ENCODE data around the gene CAMSAP2.

The CAMSAP2 gene

GRCh38 chr1:200850554-200850953 is 111.9 kb downstream of the CAMSAP2 start:
- no peak for DNase-seq (ENCODE audit: low read depth)

GRCh38 chr1:200856716-200857357 is 118.1 kb downstream of the CAMSAP2 start:
- DNase-seq (ENCODE audit: low read depth), result no peak

GRCh38 chr1:200857804-200858203 is 119.1 kb downstream of the CAMSAP2 start:
- no peak for DNase-seq (ENCODE audit: low read depth)

DNA sequence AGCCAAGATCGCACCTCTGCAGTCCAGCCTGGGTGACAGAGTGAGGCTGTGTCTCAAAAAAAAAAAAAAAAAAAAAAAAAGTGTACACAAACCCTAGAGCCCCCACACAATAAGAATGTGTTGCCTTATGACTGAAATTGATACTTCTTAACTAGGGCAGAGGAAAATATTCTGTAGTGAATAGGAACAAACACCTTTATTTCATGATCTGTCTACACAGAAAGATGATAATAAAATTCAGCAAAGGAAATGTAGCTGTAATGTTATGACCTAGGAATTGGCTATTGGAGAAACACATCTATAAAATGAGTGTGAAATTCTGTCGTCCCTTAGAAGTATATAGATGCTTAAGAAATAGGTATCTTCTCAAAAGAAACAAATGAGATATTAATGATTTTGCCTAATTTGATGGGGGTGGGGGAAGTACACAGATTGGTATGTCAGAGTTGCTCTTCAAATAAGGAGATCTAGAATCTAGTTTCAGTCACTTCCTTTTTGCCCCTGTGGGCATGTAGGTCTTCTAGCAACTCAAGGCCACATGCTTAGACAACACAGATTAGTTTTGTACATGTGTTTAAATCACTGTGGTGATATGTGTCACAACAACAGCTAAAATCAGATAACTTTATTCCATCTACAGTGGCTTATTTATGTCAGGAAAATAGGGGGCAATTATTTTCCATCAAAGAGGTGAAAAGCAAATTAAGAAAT is 123.4 kb downstream of the CAMSAP2 start:
- DNase-seq (ENCODE audit: low read depth), result no peak

DNA sequence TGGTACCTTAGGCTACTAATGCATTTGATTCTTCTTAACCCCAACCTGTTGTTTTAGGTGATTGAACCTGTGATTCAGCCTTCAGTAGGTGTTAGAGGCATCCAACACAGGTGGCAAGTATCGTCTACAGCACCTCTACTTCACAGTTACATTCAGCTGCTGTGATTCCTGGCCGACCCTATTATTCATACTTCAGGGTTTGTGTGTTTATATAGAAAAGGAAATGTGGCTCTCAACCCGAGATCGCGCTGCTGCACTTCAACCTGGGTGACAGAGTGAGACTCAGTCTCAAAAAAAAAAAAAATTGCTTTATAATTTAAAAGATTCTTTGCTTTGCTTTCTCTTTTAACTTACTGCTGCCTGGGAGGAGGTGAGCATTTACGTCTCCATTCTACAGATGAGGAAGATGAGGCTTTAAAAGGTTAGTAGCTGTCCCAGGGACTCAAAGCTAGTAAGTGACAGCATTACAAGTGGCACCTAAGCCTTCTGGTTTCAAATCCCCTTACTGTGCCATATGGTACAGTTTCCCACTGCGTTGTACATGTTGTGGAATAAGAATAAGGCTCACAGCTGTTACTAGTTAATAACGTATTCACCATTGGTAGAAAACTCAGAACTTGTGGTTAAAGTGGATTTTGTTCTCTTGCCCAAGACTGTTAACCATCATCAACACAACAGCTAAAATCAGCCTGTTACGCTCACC is 124.2 kb downstream of the CAMSAP2 start:
- DNase-seq (ENCODE audit: low read depth), result no peak

DNA sequence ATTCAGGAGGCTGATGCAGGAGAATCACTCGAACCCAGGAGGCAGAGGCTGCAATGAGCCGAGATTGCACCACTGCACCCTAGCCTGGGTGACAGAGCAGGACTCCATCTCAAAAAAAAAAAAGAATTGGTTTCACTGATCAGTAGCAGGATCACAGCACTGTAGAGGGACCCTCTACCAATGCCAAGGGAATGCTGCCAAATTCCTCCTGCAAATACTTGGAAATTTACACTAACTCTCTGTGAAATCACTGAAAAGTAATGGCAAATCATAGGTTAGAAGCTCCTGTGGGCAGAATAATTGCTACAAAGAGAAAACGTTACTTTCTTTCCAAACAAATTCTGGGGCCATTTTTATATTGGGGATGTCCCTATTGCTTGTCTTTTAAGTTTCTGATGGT is 127.4 kb downstream of the CAMSAP2 start:
- no peak for DNase-seq (ENCODE audit: low read depth)

DNA sequence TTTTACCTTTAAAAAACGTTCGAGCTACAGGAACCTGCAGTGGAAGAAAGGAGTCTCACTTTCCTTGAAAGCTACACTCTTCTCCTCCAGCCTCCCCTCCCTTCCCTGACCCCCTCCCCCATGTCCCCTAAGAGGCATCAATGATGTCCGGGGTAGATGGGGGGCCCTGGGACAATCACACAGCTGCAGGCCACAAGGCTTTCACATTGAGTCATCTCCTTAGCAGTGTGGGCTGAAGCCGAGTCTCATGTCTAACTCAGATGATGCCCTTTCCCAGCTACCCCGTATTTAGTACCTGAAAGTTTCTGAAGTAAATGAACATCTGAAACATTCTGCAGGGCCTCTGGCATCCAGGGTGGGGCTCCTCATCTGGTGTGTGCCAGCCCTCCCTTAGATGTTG is 127.8 kb downstream of the CAMSAP2 start:
- DNase-seq (ENCODE audit: low read depth), result peak; percentile 50

DNA sequence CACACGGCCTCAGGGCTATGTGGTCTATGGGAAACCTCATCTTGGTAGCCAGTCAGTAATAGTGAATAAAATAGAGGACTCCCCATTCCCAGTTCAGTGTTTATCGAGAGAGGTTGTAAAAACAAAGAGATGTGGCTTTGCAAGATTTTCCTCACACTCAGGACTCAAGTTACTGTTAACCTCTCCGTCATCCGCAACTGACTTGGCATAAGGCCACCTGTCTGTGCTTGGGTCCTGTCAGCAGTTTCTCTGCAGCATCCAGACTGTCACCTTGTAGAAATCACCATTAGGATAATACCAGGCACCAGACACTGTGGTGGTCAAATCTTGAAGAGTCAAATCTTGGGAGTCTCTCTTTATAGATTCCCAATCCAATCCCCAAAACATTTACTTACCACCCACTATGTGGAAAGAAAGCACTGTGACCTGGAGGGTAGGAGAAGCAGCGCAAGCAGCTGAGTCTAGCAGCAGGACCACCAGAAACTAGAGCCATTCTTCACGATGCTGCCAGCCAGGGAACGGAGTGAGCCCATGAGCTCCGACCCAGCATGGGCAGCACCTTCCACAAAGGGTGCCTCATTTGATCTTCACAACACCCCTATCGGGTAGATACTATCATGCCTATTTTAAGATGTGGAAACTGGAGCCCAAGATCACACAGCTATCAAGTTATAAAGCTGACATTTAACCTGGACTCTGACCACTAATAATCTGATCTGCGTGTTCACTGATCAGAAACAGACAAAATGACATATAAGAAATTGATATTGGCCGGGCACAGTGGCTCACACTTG is 128.5 kb downstream of the CAMSAP2 start:
- no peak for DNase-seq (ENCODE audit: low read depth)

DNA sequence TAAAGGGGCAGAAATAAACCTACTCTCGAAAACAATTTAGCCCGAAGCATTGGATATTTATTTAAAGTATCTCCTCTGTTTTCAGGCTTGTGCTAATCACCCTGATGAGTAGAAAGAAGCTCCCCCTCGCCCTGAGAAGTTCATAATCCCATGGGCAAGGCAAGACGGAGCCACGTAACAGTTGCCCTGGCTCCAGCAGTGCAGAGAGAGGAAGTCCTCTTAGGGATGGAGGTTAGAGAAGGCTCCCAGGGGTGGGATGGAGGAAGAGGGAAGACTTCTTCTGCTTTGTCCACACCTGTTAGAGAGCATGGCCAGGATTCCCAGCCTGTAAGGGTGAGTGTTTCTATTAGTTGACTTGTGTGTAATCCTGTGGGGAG is 130.7 kb downstream of the CAMSAP2 start:
- no peak for DNase-seq (ENCODE audit: low read depth)

GRCh38 chr1:200869753-200870391 is 131.2 kb downstream of the CAMSAP2 start:
- no peak for DNase-seq (ENCODE audit: low read depth)

- no peak for DNase-seq (ENCODE audit: low read depth)
Observed at GRCh38 chr1:200872446-200873115, 133.9 kb downstream of the CAMSAP2 start, which contains the start of gene GPR25. Gene GPR25 (plus strand): TSS chr1:200872981. CDS start chr1:200873038, 57 bp downstream.

GRCh38 chr1:200873116-200873670 is 134.5 kb downstream of the CAMSAP2 start:
- no peak for DNase-seq (ENCODE audit: low read depth)

DNA sequence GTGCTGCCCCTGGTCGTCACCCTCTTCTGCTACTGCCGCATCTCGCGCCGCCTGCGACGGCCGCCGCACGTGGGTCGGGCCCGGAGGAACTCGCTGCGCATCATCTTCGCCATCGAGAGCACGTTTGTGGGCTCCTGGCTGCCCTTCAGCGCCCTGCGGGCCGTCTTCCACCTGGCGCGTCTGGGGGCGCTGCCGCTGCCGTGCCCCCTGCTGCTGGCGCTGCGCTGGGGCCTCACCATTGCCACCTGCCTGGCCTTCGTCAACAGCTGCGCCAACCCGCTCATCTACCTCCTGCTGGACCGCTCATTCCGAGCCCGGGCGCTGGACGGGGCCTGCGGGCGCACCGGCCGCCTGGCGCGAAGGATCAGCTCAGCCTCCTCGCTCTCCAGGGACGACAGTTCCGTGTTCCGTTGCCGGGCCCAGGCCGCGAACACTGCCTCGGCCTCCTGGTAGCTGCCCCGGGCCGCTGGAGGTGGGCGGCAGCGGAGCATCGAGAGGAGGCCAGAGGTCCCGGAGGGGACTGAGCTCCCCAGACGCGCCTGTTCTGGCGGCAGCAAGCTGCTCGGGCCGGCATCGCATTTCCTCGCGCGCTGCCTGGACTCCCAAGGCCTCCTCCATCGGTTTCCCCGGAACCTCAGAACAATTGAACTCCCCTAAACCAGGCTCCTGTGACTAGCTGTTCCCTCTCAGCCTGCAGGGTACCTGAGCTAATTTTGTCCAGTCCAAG is 135.1 kb downstream of the CAMSAP2 start:
- no peak for DNase-seq (ENCODE audit: low read depth)

DNA sequence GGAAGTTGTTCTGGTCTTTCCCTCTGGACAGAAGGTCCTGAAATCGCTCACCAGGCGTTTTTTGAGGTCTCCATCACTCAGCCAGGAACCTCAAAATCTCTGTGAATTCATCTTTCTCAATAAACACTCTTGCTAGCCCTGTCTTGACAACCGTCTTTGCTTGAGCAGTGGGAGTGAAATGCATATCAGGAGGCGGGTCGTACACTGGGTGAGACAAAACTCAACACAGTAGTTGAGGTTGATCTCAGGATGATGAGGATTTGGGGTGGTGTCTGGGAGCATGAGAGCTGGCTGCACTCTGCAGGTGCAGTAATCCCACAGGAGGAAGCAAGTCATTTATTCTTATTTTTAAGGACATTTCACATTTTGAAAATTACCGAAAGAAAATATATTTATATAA is 136.0 kb downstream of the CAMSAP2 start:
- DNase-seq (ENCODE audit: low read depth), result no peak

GRCh38 chr1:200875416-200875815 is 136.7 kb downstream of the CAMSAP2 start:
- DNase-seq (ENCODE audit: low read depth), result no peak

DNA sequence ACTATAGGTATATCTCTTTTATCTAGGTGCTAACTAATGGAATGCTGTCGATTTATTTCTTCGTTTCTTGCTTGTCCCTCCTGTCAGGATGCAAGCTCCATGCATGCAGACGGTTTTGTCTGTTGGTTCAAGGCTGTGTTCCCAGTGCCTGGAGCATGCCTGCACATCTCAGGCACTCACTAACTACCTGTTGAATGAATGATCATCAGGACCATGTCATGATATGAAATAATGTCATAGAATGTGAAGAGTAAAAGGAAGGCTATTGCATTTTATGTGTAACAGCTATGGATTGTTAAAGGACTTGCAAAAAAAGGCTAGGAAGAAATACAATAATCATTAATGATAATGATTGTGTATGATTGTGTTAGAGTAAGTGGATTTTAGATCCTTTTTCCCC is 138.3 kb downstream of the CAMSAP2 start:
- no peak for DNase-seq (ENCODE audit: low read depth)

GRCh38 chr1:200877839-200878551 is 139.3 kb downstream of the CAMSAP2 start:
- DNase-seq (ENCODE audit: low read depth), result peak; percentile 57

DNA sequence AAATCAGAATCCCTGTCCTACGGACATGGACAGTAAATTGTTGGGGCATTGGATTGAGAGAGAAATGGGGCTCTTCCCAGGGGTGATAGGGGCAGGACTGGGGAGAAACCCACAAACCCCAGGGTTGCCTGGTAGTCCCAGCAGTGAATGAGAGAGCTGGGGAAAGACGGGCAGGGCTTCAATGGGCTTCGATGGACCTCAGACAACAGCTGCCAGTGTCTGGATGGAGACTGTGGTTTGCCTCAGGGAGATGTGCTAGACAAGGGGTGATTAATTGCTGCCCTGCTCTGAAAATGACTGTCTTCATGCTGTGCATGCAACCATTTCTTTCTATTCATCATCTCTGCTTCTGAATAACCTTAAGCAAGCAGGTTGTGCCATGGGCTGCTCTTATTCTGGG is 141.5 kb downstream of the CAMSAP2 start:
- no peak for DNase-seq (ENCODE audit: low read depth)

DNA sequence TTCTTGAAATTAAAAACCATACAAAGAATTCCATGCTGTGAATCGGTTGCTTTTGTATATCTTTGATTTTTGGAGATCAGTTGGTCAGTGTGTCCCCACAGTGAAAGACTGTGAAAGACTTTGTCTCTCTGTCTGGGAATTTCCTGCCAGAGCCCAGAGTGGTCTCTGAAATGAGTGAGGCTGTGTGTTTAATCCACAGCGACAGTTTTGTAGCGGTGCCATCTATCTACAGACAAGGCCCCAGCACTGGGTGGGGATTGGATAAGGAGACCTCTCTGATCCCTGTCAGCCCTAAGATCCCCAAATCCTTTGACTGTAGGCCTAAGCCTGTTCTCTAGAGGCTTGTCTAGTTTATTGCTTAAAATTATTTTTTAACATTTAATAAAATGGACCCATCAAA is 144.4 kb downstream of the CAMSAP2 start:
- DNase-seq (ENCODE audit: low read depth), result no peak
